GM18502 (cell line): ENCODE data around the gene ASPSCR1.
A peak's percentile ranks its signal among the peaks of the same experiment; 100 is the strongest.

ENCODE experiments used
- ATAC-seq: cut with Tn5 transposase; IDR thresholded peaks from one replicate; pipeline ENCODE4 v1.9.1; 2021; ENCODE audit warnings: mild to moderate bottlenecking; ENCODE audit not compliant: unreplicated experiment, poor library complexity

The ASPSCR1 gene

GRCh38 chr17:82062984-82063368, 85.5 kb downstream of the ASPSCR1 start:
- no peak for ATAC-seq

GRCh38 chr17:82063424-82064415, 86.3 kb downstream of the ASPSCR1 start:
- no peak for ATAC-seq

GRCh38 chr17:82064433-82065192, 87.2 kb downstream of the ASPSCR1 start:
- no peak for ATAC-seq

GRCh38 chr17:82065193-82065637, 87.8 kb downstream of the ASPSCR1 start:
- peak; percentile 14 for ATAC-seq

GRCh38 chr17:82065638-82066303, 88.3 kb downstream of the ASPSCR1 start, which contains the start of gene DUS1L:
DUS1L (minus strand) TSS chr17:82065804; CDS start chr17:82065059, 745 bp downstream.
- peak; percentile 74 for ATAC-seq
